Peyer's patch (tissue), 4 donors: ENCODE data around the gene RXFP4. TPM values are rescaled to one million over a fixed set of nuclear protein-coding genes. Genes with fewer than 3 reads are reported as not detected.

Experiments used
- DNase-seq, 3 donors: peaks; one replicate each; pipeline ENCODE4 v3.0.0-alpha.2; 2017 to 2019
- H3K27ac ChIP-seq, 4 donors: fragments of 200-600 bp; sonication (generic); one replicate each; pipeline ENCODE4 v1.5.1; 2016 to 2019
- H3K27me3 ChIP-seq, 2 donors: fragments of 200-600 bp; sonication (generic); one replicate each; pipeline ENCODE4 v1.5.1; 2019
- H3K36me3 ChIP-seq, 3 donors: fragments of 200-600 bp; sonication (generic); one replicate each; pipeline ENCODE4 v1.5.1; 2016 to 2019
- H3K4me1 ChIP-seq, 4 donors: fragments of 200-600 bp; sonication (generic); one replicate each; pipeline ENCODE4 v1.5.1; 2016 to 2019
- H3K4me3 ChIP-seq, 4 donors: fragments of 200-600 bp; sonication (generic); 1 replicate in 3 of 4; 2 replicates in 1 of 4; pipeline ENCODE4 v1.5.1; 2016 to 2019; ENCODE audit warnings: mild to moderate bottlenecking in 1 of 4
- H3K9me3 ChIP-seq, 4 donors: fragments of 200-600 bp; sonication (generic); one replicate each; pipeline ENCODE4 v1.5.1; 2016 to 2019; ENCODE audit warnings: mild to moderate bottlenecking in 1 of 4
- CTCF ChIP-seq, 6 experiments: fragments of 450-650 bp in 4 of 6; fragments of 200-600 bp in 2 of 6; sonication (generic) in 1 of 6; IDR thresholded peaks; one replicate each; pipeline ENCODE4 v1.5.1; 2017 to 2019; ENCODE audit warnings: antibody characterized with exemption in 6 of 6, mild to moderate bottlenecking in 3 of 6, moderate library complexity in 1 of 6
- POLR2A ChIP-seq, 2 donors: fragments of 450-650 bp; IDR thresholded peaks; one replicate each; pipeline ENCODE4 v1.5.1; 2017; ENCODE audit warnings: antibody characterized with exemption in 2 of 2, mild to moderate bottlenecking in 2 of 2, moderate library complexity in 2 of 2
- total RNA-seq, 4 donors: library from RNA; depleted of rRNA; stranded (reverse); fragments of >200 nt; gene quantifications; one replicate each; pipeline ENCODE4 v1.1.0, GENCODE V29; 2016

RXFP4 gene
- total RNA-seq, 4 donors from 2014 or later: 2.3 TPM; not detected in 3

GRCh38 chr1:155975375-155976061 lies 34.1 kb downstream of the RXFP4 start:
- Histone ChIP-seq H3K4me1 (peaks cover 5 to 84% (median 39%) of the 10 kb centered on the region in 4 donors), H3K4me3 (peak overlapping the region; percentile 77 to 99 (median 94))
- DNase-seq: no peak

GRCh38 chr1:155976062-155976912 lies 34.8 kb downstream of the RXFP4 start:
- Histone ChIP-seq H3K27ac (peak overlapping the region; percentile 90 to 99 (median 97)), H3K27me3 (no peaks in the 10 kb centered on the region), H3K36me3 (no peaks in the 10 kb centered on the region), H3K9me3 (no peaks in the 10 kb centered on the region), H3K4me1 (peaks cover 5 to 85% (median 40%) of the 10 kb centered on the region in 4 donors), H3K4me3 (peak overlapping the region; percentile 77 to 99 (median 94))
- TF ChIP-seq POLR2A (IDR thresholded peaks at IDR 0.05) (no peak), CTCF (IDR thresholded peaks at IDR 0.05) (no peak)
- DNase-seq: peak in 2 of 3 donors; percentile 75 to 85

More at GRCh38 chr1:155975375-155976061, 34.1 kb downstream of the RXFP4 start:
- Histone ChIP-seq H3K27ac (peak overlapping the region; percentile 90 to 99 (median 97)), H3K27me3 (no peaks in the 10 kb centered on the region), H3K9me3 (no peaks in the 10 kb centered on the region), H3K36me3 (no peaks in the 10 kb centered on the region)
- no peak for TF ChIP-seq POLR2A (IDR thresholded peaks at IDR 0.05)

- Histone ChIP-seq H3K27ac (peak overlapping the region; percentile 90 to 99 (median 97)), H3K27me3 (no peaks in the 10 kb centered on the region), H3K4me1 (peaks cover 5 to 83% (median 40%) of the 10 kb centered on the region in 4 donors), H3K9me3 (no peaks in the 10 kb centered on the region), H3K36me3 (no peaks in the 10 kb centered on the region), H3K4me3 (peak overlapping the region; percentile 77 to 99 (median 94))
- no peak for DNase-seq
- TF ChIP-seq POLR2A (IDR thresholded peaks at IDR 0.05): no peak
- TF ChIP-seq CTCF (IDR thresholded peaks at IDR 0.05): no peak
These were observed 35.7 kb downstream of the RXFP4 start for GRCh38 chr1:155976913-155977689.

- Histone ChIP-seq H3K4me1 (peaks cover 5 to 76% (median 37%) of the 10 kb centered on the region in 4 donors), H3K27me3 (no peaks in the 10 kb centered on the region), H3K27ac (peak overlapping the region; percentile 90 to 99 (median 97)), H3K4me3 (peak overlapping the region; percentile 77 to 99 (median 94)), H3K36me3 (no peaks in the 10 kb centered on the region), H3K9me3 (no peaks in the 10 kb centered on the region)
- DNase-seq: peak in 2 of 3 donors; percentile 64 to 70
- TF ChIP-seq CTCF (IDR thresholded peaks at IDR 0.05) (no peak), POLR2A (IDR thresholded peaks at IDR 0.05) (no peak)
These were observed 36.4 kb downstream of the RXFP4 start for GRCh38 chr1:155977690-155978324.

GRCh38 chr1:155978325-155978972 lies 37.0 kb downstream of the RXFP4 start, which contains the start of gene ARHGEF2:
Gene ARHGEF2 (minus strand): TSS chr1:155978547. CDS start chr1:155978427, 120 bp downstream.
- H3K9me3 ChIP-seq: no peaks in the 10 kb centered on the region
- peaks cover 5 to 74% (median 37%) of the 10 kb centered on the region in 4 donors for H3K4me1 ChIP-seq
- H3K4me3 ChIP-seq: peak within 1 kb of the TSS; percentile 77 to 99 (median 94)
- peak; percentile 84 to 95 (median 95) for DNase-seq
- H3K27me3 ChIP-seq: no peaks in the 10 kb centered on the region
- TF ChIP-seq CTCF (IDR thresholded peaks at IDR 0.05) (no peak), POLR2A (IDR thresholded peaks at IDR 0.05) (peak; percentile 36 to 47)
- H3K36me3 ChIP-seq: no peaks in the 10 kb centered on the region
- peak within 1 kb of the TSS; percentile 90 to 99 (median 97) for H3K27ac ChIP-seq
